Measurements from ENCODE around the gene FJX1. TPM values are rescaled to one million over a fixed set of nuclear protein-coding genes. Genes with fewer than 3 reads are reported as not detected.

FJX1 gene
- total RNA-seq (10 to 100 TPM in 4 of 7 donors, 1 to 10 TPM in 3; 7.5 to 40.6 (median 10.4) TPM), polyA plus RNA-seq (1 to 10 TPM; 3.0 to 3.3 (median 3.2) TPM)
- long read RNA-seq, donor 1, transcript FJX1-201 (1 exons, 2,450 nt): major isoform, 12 of 12 reads
- long read RNA-seq, donor 1, partial matches to known transcripts: 0 of 12 reads
- long read RNA-seq, donor 1, other reads (novel, unspliced or antisense): 0 of 12 reads
- long read RNA-seq, donor 2, transcript FJX1-201 (1 exons, 2,450 nt): major isoform, 11 of 11 reads
- long read RNA-seq, donor 2, partial matches to known transcripts: 0 of 11 reads
- long read RNA-seq, donor 2, other reads (novel, unspliced or antisense): 0 of 11 reads

DNA sequence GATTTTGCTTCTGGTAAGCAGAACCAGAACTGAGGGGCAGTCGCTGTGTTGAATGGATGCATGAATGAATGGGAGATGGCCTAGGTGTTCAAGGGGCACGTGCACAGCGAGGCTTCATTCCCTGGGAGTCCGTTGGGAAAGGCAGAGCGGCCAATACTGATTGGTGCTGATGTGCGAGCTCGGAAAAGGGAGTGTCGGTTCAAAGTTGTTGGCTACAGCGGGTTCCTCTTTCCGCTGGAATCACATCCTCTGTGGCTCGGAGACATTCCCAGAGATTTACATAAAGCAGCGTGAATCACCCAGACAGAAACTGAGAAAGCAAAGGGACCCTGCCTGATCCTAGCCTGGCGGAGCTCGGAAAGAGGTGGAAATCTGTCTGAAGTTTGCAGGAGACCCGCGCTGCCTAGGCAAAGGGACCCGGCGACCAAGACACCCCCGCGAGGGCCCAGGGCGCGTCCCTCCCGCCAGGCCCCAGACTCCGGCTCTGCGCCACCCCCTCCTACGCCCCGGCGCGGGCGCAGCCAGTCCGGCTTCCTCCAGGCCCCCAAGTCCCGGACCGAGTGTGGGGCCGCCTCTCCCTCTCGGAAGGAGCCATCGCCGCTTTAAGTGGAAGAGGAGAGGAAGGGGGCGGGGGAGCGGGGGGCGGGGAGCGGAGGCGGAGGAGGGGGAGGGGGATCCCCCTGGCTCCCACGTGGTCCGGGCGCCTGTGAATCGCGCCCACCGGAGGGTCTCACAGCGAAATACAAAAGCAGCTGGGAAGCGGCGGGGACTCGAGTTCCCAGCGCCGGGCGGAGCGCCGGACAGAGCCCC lies at the start of gene FJX1:
FJX1 (plus strand) TSS at position 774 of the 810 bp plus-strand sequence. CDS start 177 bp downstream, outside the sequence.
- TF ChIP-seq POLR2AphosphoS5 (IDR thresholded peaks at IDR 0.05) (peak; percentile 15 to 57 (median 18)), POLR2A (IDR thresholded peaks at IDR 0.05) (no peak)
- TF ChIP-seq, protein P1, sequence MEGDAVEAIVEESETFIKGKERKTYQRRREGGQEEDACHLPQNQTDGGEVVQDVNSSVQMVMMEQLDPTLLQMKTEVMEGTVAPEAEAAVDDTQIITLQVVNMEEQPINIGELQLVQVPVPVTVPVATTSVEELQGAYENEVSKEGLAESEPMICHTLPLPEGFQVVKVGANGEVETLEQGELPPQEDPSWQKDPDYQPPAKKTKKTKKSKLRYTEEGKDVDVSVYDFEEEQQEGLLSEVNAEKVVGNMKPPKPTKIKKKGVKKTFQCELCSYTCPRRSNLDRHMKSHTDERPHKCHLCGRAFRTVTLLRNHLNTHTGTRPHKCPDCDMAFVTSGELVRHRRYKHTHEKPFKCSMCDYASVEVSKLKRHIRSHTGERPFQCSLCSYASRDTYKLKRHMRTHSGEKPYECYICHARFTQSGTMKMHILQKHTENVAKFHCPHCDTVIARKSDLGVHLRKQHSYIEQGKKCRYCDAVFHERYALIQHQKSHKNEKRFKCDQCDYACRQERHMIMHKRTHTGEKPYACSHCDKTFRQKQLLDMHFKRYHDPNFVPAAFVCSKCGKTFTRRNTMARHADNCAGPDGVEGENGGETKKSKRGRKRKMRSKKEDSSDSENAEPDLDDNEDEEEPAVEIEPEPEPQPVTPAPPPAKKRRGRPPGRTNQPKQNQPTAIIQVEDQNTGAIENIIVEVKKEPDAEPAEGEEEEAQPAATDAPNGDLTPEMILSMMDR (IDR thresholded peaks at IDR 0.05 in 8 of 11, conservative IDR thresholded peaks at IDR 0.05 in 3 of 11): no peak
- Histone ChIP-seq H3K4me1 (peaks cover 9 to 63% (median 37%) of the 10 kb centered on the region in 6 donors), H3K27ac (peak within 1 kb of the TSS; percentile 27 to 82 (median 77)), H3K9me3 (no peaks in the 10 kb centered on the region), H3K4me3 (peak within 1 kb of the TSS; percentile 32 to 80 (median 62)), H3K27me3 (replicated peaks in 1 of 7) (peaks cover 0 to 91% (median 44%) of the 10 kb centered on the region in 7 donors), H3K36me3 (no peaks in the 10 kb centered on the region)
- peak; percentile 78 for DNase-seq
- WGBS, 5 donors: 2 to 9% (median 3%) methylated on average over 24 to 53 of the region's 57 CpGs
- intact Hi-C loops (cut with DNase I; ENCODE audit: low total_unique reads): loop anchor here (10.0 kb wide), 2 partner anchors 207 to 507 kb away; no protein-coding TSS in a partner anchor

GRCh38 chr11:35571696-35572095 lies 46.6 kb upstream of the FJX1 start:
- WGBS, 5 donors: 61 to 85% (median 69%) methylated on average over 3 of the region's 3 CpGs

DNA sequence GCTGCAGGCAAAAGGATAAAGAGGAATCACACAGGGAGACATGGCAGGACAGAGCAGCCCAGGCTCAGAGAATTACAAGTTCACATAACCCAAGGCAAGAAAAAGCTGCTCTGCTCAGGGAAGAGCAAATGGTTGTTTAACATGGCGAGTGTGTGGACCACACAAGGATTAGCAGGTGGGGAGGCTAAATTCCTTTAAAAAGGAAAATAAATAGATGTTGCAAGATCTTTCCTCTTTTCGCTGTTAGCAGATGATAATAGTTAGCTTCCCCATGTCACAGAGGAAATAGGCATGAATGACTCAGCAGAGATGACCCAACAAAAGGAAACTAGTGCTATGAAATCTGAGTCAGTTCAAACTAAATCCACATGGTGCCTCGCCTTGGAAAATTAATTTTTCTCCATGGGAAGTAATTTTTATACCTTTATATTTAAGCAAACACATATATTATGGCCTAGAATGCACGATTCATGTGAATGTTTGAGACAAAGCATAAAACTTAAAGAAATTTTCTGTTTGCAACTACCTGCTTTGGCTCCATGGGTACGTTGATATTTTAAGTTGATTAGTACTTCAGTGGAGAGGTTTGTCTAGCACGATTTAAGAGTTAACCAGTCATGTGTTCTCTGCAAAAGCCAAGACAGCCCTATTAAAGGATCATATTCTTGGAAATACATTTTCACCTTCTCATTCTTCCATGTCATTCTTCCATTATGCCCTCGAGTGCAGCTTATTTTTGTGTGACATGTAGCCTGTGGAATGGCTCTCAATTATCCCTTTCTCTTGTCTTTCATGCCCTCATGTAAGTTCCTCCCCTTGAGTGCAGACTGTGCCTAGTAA lies 38.5 kb upstream of the FJX1 start:
- intact Hi-C loops (cut with DNase I; ENCODE audit: low total_unique reads): no loop called here
- H3K9me3 ChIP-seq: no peaks in the 10 kb centered on the region
- H3K36me3 ChIP-seq: no peaks in the 10 kb centered on the region
- TF ChIP-seq, protein P1 (IDR thresholded peaks at IDR 0.05 in 8 of 11, conservative IDR thresholded peaks at IDR 0.05 in 3 of 11): no peak
- no peak for TF ChIP-seq POLR2AphosphoS5 (IDR thresholded peaks at IDR 0.05)
- no peak for TF ChIP-seq POLR2A (IDR thresholded peaks at IDR 0.05)
- H3K4me3 ChIP-seq: no peak overlapping the region
- H3K4me1 ChIP-seq: peaks cover 0 to 6% (median 0%) of the 10 kb centered on the region in 6 donors
- no peak for DNase-seq
- 57 to 70% (median 58%) methylated on average over 7 of the region's 7 CpGs for WGBS, 5 donors
- H3K27ac ChIP-seq: no peak overlapping the region
- peaks cover 0 to 32% (median 0%) of the 10 kb centered on the region in 7 donors for H3K27me3 ChIP-seq (replicated peaks in 1 of 7)

More at GRCh38 chr11:35571696-35572095, 46.6 kb upstream of the FJX1 start:
- H3K36me3 ChIP-seq: no peaks in the 10 kb centered on the region
- intact Hi-C loops (cut with DNase I; ENCODE audit: low total_unique reads): no loop called here
- peaks cover 0 to 19% (median 0%) of the 10 kb centered on the region in 7 donors for H3K27me3 ChIP-seq (replicated peaks in 1 of 7)
- no peak for TF ChIP-seq POLR2AphosphoS5 (IDR thresholded peaks at IDR 0.05)
- TF ChIP-seq, protein P1 (IDR thresholded peaks at IDR 0.05 in 8 of 11, conservative IDR thresholded peaks at IDR 0.05 in 3 of 11): no peak
- no peak overlapping the region for H3K4me3 ChIP-seq
- H3K9me3 ChIP-seq: peaks cover 0 to 21% (median 11%) of the 10 kb centered on the region in 8 donors
- no peaks in the 10 kb centered on the region for H3K4me1 ChIP-seq
- H3K27ac ChIP-seq: no peak overlapping the region
- no peak for DNase-seq

Measured in spleen (tissue), 13 donors.